ENCODE data around the gene TTPAL.

TTPAL gene

GRCh38 chr20:44475694-44476560 lies at the start of gene TTPAL:
TSS of gene TTPAL (plus strand) at chr20:44475874. CDS start at chr20:44480000, 4,126 bp downstream.
- DNase-seq (ENCODE audit: low spot score): peak; percentile 89

DNA sequence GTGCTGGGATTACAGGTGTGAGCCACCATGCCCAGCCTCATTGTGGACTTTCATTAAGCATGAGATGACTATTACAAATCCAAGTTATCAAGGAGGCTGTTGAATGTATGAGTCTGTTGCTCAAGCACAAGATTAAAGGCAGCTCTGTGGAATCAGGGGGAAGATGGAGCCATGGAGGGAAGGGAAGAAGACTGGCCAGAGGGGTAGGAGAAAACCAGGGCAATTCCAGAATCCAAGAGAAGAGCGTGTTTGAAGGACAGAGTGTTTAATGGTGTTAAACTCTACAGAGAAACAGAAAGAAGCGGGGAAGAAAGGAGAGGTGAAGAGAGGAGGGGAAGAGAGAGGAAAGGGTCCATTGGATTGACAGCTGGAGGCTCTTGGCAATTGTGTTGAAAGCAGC lies 49.8 kb upstream of the TTPAL start:
- no peak for DNase-seq (ENCODE audit: low spot score)

DNA sequence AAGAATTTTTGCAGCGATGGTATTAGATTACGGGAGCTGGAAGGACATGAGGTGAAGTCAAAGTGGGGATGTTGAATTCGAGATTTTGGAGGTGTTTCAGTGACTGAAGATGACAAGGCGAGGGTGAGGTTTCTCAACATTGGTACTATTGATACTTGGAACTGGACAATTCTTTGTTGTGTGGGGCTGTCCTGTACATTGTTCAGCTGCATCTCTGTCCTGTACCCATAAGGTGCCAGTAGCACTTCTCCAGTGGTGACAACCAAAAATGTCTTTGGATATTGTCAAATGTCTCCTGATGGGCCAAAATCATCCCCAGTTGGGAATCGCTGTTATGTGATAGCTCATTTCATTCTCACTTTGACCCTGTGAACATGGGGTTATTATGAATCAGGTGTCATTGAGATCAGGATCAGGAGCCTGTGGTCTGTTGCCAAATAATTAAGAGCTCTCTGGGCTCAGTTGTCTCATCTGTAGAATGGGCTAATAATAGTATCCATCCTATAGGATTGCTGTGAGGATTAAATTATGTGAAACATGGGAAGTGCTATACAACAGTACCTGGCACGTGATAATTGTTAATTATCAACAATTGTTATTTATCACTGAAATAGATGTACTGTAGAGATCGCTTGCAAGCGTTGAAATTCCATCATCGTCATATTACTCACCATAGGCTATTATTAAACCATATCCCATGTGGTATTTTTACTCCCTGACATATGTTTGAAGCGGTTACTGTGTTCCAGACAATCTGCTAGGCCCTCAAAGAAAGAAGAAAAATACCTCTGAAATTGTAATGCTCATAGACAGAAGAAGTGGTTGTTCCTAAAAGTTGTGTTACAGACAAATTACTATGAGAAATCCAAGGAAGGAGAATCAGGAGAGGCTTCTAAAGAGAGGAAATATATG lies 48.5 kb upstream of the TTPAL start:
- DNase-seq (ENCODE audit: low spot score): peak; percentile 30

DNA sequence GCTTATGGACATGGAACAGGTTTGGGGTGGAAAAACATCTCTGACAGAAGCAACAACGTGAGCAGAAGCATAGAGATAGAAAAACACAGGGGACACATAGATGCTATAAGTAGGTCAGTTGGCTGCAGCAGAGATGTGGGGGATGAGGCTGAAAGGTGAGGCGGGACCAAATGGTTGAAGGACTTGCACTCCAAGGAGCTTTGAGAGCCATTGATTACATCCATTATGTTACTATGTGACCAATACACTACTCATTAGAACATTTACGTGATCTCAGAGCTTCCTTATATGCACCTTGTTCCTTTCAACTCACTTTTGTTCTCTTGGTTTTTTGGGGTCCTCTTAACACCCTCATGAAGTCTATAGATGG lies 47.9 kb upstream of the TTPAL start:
- no peak for DNase-seq (ENCODE audit: low spot score)

DNA sequence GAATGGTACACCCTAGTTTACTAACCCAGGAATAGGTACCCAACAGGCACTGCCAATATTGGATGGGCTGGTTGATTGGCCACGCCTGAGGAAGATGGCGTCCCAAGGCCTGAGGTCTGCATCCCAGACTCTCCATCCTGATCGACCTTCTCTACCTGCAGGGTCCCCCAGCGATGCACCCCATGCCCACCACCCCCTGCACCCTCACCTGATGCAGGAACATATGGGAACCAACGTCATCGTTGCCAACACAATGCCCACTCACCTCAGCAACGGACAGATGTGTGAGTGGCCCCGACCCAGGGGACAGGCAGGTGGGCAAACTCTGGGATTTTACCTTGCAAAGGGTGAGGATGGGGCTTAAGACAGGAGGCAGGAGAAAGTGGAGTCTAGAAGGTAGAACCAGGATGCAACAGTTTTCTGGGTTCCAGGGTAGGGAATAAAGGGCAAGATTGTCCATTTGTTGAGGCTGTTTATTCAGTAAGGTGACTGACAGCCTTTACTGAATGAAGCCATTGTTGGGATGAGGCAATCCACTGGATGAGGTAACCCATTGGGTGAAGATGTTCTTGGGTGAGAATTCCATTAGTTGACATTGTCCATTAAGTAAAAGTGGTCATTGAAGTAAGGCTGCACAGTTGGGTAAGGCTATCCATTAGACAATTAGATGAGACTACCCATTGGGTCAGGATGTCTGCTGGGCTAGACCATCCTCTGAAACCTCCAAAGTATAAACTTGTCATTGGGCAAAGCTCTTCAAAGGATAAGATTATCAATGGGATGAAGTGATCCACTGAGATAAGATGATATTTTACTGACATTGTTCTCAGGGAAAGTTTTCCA lies 47.3 kb upstream of the TTPAL start:
- no peak for DNase-seq (ENCODE audit: low spot score)

- no peak for DNase-seq (ENCODE audit: low spot score)
These were observed 46.7 kb upstream of the TTPAL start for GRCh38 chr20:44429017-44429339.

DNA sequence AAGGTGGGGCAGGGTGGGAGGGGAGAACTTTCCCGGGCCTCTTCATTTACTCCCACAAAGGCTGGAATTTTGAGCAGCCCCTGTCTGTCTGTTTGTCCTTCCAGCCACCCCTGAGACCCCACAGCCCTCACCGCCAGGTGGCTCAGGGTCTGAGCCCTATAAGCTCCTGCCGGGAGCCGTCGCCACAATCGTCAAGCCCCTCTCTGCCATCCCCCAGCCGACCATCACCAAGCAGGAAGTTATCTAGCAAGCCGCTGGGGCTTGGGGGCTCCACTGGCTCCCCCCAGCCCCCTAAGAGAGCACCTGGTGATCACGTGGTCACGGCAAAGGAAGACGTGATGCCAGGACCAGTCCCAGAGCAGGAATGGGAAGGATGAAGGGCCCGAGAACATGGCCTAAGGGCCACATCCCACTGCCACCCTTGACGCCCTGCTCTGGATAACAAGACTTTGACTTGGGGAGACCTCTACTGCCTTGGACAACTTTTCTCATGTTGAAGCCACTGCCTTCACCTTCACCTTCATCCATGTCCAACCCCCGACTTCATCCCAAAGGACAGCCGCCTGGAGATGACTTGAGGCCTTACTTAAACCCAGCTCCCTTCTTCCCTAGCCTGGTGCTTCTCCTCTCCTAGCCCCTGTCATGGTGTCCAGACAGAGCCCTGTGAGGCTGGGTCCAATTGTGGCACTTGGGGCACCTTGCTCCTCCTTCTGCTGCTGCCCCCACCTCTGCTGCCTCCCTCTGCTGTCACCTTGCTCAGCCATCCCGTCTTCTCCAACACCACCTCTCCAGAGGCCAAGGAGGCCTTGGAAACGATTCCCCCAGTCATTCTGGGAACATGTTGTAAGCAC lies 46.0 kb upstream of the TTPAL start:
- DNase-seq (ENCODE audit: low spot score): no peak

GRCh38 chr20:44430270-44431065 lies 45.2 kb upstream of the TTPAL start:
- DNase-seq (ENCODE audit: low spot score): no peak

DNA sequence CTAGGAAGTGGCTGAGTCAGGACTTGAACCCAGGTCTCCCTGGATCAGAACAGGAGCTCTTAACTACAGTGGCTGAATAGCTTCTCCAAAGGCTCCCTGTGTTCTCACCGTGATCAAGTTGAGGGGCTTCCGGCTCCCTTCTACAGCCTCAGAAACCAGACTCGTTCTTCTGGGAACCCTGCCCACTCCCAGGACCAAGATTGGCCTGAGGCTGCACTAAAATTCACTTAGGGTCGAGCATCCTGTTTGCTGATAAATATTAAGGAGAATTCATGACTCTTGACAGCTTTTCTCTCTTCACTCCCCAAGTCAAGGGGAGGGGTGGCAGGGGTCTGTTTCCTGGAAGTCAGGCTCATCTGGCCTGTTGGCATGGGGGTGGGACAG lies 44.6 kb upstream of the TTPAL start:
- DNase-seq (ENCODE audit: low spot score): no peak

GRCh38 chr20:44431502-44432234 lies 44.0 kb upstream of the TTPAL start:
- DNase-seq (ENCODE audit: low spot score): no peak

GRCh38 chr20:44432618-44433577 lies 42.8 kb upstream of the TTPAL start:
- DNase-seq (ENCODE audit: low spot score): no peak

- DNase-seq (ENCODE audit: low spot score): no peak
These were observed 41.7 kb upstream of the TTPAL start for GRCh38 chr20:44433751-44434538.

- DNase-seq (ENCODE audit: low spot score): no peak
These were observed 39.9 kb upstream of the TTPAL start for GRCh38 chr20:44435630-44436335.

DNA sequence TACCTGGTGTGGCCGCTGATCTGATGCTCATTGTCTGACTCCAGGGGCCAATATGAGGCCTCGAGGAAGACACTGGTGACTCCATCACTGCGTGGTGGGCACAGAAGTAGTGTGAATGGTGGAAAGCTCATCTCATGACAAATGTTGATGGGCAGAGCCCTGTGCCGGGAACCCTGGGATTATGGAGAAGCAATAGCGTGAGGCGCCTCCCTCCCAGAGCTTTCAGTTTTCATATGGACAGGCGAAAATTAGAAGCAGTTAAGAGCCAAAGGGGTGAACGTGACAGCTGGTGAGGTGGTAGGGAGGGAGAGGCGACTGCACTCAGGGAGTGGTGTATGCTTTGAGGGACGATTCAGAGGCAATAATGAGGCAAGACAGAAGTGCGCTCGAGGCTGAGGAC lies 39.3 kb upstream of the TTPAL start:
- no peak for DNase-seq (ENCODE audit: low spot score)

GRCh38 chr20:44437497-44437896 lies 38.2 kb upstream of the TTPAL start:
- DNase-seq (ENCODE audit: low spot score): no peak

DNA sequence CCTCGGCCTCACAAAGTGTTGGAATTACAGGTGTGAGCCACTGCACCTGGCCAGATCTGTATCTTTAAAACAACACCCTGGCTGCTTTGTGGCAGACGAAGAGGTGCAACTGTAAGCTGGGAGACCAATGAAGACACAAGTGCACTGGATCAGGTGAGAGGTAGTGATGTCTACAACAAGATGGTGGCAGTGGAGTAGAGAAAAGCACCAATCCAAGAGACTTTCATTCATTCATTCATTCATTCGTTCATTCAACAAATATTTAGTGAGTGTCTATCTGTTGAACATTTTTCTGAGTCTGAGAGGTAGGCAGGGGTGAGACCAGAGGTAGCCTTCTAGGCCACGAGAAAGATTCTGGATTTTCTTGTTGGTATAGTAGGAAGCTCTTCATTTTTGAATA lies 36.9 kb upstream of the TTPAL start:
- DNase-seq (ENCODE audit: low spot score): no peak

DNA sequence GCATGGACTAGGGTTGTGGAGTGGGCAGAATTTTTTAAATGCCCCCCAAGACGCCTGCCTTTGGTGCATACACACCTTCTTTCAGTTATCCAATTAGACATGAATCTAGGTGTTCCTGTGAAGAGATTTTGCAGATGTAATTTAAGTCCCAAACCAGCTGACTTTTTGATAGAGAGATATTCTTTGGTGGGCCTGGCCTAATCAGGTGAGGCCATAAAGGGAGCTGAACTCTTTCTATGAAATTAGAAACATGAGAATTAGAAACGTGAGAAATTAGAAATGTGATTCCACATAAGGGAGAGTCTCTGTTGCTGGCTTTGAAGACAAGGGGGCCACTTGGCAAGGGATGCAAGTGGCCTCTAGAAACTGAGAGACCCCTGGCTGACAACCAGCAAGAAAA lies 36.4 kb upstream of the TTPAL start:
- no peak for DNase-seq (ENCODE audit: low spot score)
